BLaER1 treated with 17β-estradiol and CSF1 and Interleukin-3, amounts not matched to agents 10 nM and 100 nM (cell line): ENCODE measurements around the gene RAB35.

Experiments used
- H3K27ac ChIP-seq, 11 experiments: shearing (Covaris generic); formaldehyde crosslinking; 2 replicates each; pipeline ENCODE4 v1.8.1; 2022
- H3K27me3 ChIP-seq, 11 experiments: shearing (Covaris generic); formaldehyde crosslinking; 2 replicates each; pipeline ENCODE4 v1.8.1; 2022
- H3K36me3 ChIP-seq, 11 experiments: shearing (Covaris generic); formaldehyde crosslinking; 2 replicates each; pipeline ENCODE4 v1.8.1; 2022
- H3K4me1 ChIP-seq, 10 experiments: shearing (Covaris generic); formaldehyde crosslinking; 2 replicates each; pipeline ENCODE4 v1.8.1; 2022
- H3K4me2 ChIP-seq, 11 experiments: shearing (Covaris generic); formaldehyde crosslinking; 2 replicates each; pipeline ENCODE4 v1.8.1; 2022
- H3K4me3 ChIP-seq, 10 experiments: shearing (Covaris generic); formaldehyde crosslinking; 2 replicates each; pipeline ENCODE4 v1.8.1; 2022
- H3K9ac ChIP-seq, 11 experiments: shearing (Covaris generic); formaldehyde crosslinking; 2 replicates each; pipeline ENCODE4 v1.8.1; 2022
- H3K9me3 ChIP-seq, 11 experiments: shearing (Covaris generic); formaldehyde crosslinking; replicated peaks in 1 of 11; 2 replicates each; pipeline ENCODE4 v1.8.1; 2022
- H4K20me1 ChIP-seq, 11 experiments: shearing (Covaris generic); formaldehyde crosslinking; 2 replicates each; pipeline ENCODE4 v1.8.1; 2022
- Cebpa-rat ChIP-seq, 11 experiments: shearing (Covaris generic); IDR thresholded peaks; 2 replicates each; pipeline ENCODE4 v1.8.1; 2022

Gene RAB35

GRCh38 chr12:120090206-120090605 lies 26.3 kb downstream of the RAB35 start:
- Histone ChIP-seq H3K4me3 (no peak overlapping the region), H3K4me1 (peaks cover 10 to 32% (median 28%) of the 10 kb centered on the region in 10 experiments), H3K27me3 (no peaks in the 10 kb centered on the region), H4K20me1 (peaks cover 20 to 62% (median 34%) of the 10 kb centered on the region in 11 experiments; a peak in 21 of 22 replicates), H3K9ac (no peak overlapping the region), H3K36me3 (peaks cover 6 to 47% (median 33%) of the 10 kb centered on the region in 11 experiments; a peak in 21 of 22 replicates), H3K4me2 (no peak overlapping the region), H3K9me3 (no peaks in the 10 kb centered on the region), H3K27ac (no peak overlapping the region)
- no peak for TF ChIP-seq Cebpa-rat (IDR thresholded peaks at IDR 0.05)

GRCh38 chr12:120089796-120090195 lies 26.8 kb downstream of the RAB35 start:
- Histone ChIP-seq H3K27me3 (no peaks in the 10 kb centered on the region), H3K9me3 (no peaks in the 10 kb centered on the region), H3K36me3 (peaks cover 5 to 44% (median 29%) of the 10 kb centered on the region in 11 experiments; a peak in 21 of 22 replicates), H3K9ac (no peak overlapping the region), H3K4me3 (no peak overlapping the region), H3K4me2 (no peak overlapping the region), H4K20me1 (peaks cover 19 to 58% (median 32%) of the 10 kb centered on the region in 11 experiments; a peak in 20 of 22 replicates), H3K4me1 (peaks cover 10 to 31% (median 27%) of the 10 kb centered on the region in 10 experiments), H3K27ac (no peak overlapping the region)
- no peak for TF ChIP-seq Cebpa-rat (IDR thresholded peaks at IDR 0.05)

- Histone ChIP-seq H3K27me3 (no peaks in the 10 kb centered on the region), H3K4me3 (no peak overlapping the region), H3K9me3 (no peaks in the 10 kb centered on the region), H3K4me1 (peaks cover 10 to 24% (median 20%) of the 10 kb centered on the region in 10 experiments), H3K27ac (no peak overlapping the region), H3K4me2 (no peak overlapping the region), H3K9ac (no peak overlapping the region), H4K20me1 (peaks cover 13 to 51% (median 26%) of the 10 kb centered on the region in 11 experiments; a peak in 20 of 22 replicates), H3K36me3 (peaks cover 5 to 39% (median 23%) of the 10 kb centered on the region in 11 experiments; a peak in 18 of 22 replicates)
- no peak for TF ChIP-seq Cebpa-rat (IDR thresholded peaks at IDR 0.05)
Observed at GRCh38 chr12:120089105-120089504, 27.4 kb downstream of the RAB35 start.

GRCh38 chr12:120086801-120087621 lies 29.5 kb downstream of the RAB35 start:
- Histone ChIP-seq H3K27me3 (no peaks in the 10 kb centered on the region), H3K9ac (peak overlapping the region in 10 of 11 experiments; percentile 5 to 79 (median 68); a peak in 18 of 22 replicates), H3K4me2 (peak overlapping the region; percentile 72 to 91 (median 88)), H3K4me1 (peaks cover 10 to 18% (median 14%) of the 10 kb centered on the region in 10 experiments), H3K36me3 (peaks cover 0 to 18% (median 7%) of the 10 kb centered on the region in 11 experiments; a peak in 11 of 22 replicates), H3K9me3 (no peaks in the 10 kb centered on the region), H3K4me3 (peak overlapping the region; percentile 47 to 71 (median 58)), H3K27ac (peak overlapping the region in 9 of 11 experiments; percentile 44 to 78 (median 55); a peak in 16 of 22 replicates), H4K20me1 (peaks cover 0 to 30% (median 5%) of the 10 kb centered on the region in 11 experiments; a peak in 11 of 22 replicates)
- no peak for TF ChIP-seq Cebpa-rat (IDR thresholded peaks at IDR 0.05)

DNA sequence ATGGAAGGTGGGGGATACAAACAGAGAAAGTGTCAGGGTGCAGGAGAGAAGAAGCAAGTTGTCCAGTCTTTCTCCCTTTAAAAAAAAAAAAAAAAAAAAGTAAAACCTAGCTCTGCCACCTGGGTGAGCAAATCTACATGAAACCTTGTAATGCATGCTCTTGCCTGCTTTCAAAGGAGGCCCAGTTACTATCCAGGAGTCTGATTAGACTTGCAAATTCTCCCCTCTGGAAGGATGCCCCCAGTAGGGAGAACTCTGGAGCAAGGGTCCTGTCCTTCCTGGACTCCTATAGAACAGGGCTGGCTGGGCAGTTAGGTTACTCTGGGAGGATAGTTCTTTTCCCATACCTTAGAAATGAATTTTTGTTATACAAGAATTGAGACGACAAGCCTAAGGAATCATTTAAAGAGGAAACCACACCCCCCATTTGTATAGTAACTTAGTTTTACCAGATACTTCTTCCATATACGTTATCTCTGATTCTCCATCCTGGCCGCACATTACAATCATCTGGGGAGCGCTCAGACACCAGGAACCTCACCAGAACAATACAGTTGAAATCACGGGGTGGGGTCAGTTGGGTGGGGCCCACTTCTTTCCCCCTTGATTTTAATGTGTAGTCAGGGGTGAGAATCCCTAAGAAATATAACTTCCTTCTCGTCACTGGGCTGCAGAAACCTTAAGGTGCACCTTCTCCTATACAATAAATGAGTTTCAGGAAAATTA lies 30.5 kb downstream of the RAB35 start:
- H3K36me3 ChIP-seq = peaks cover 0 to 12% (median 0%) of the 10 kb centered on the region in 11 experiments; a peak in 3 of 22 replicates
- peak overlapping the region in 1 of 10 experiments; percentile 39; a peak in 2 of 20 replicates for H3K4me3 ChIP-seq
- peaks cover 10 to 18% (median 14%) of the 10 kb centered on the region in 10 experiments for H3K4me1 ChIP-seq
- H3K27me3 ChIP-seq = no peaks in the 10 kb centered on the region
- peak overlapping the region; percentile 56 to 90 (median 83); a peak in 21 of 22 replicates for H3K4me2 ChIP-seq
- no peaks in the 10 kb centered on the region for H3K9me3 ChIP-seq
- H4K20me1 ChIP-seq = peaks cover 0 to 21% (median 0%) of the 10 kb centered on the region in 11 experiments; a peak in 9 of 22 replicates
- no peak for TF ChIP-seq Cebpa-rat (IDR thresholded peaks at IDR 0.05)
- peak overlapping the region in 7 of 11 experiments; percentile 48 to 79 (median 72); a peak in 8 of 22 replicates for H3K9ac ChIP-seq
- peak overlapping the region in 8 of 11 experiments; percentile 44 to 78 (median 60); a peak in 12 of 22 replicates for H3K27ac ChIP-seq

- Histone ChIP-seq H3K4me3 (no peak overlapping the region), H3K4me1 (peaks cover 30 to 46% (median 45%) of the 10 kb centered on the region in 10 experiments)
- TF ChIP-seq Cebpa-rat (IDR thresholded peaks at IDR 0.05) = no peak
Observed at GRCh38 chr12:120081641-120082040, 34.9 kb downstream of the RAB35 start.

GRCh38 chr12:120079411-120080400 lies 36.8 kb downstream of the RAB35 start:
- Histone ChIP-seq H3K36me3 (no peaks in the 10 kb centered on the region), H3K9me3 (no peaks in the 10 kb centered on the region), H3K4me1 (peaks cover 39 to 59% (median 55%) of the 10 kb centered on the region in 10 experiments), H3K27me3 (no peaks in the 10 kb centered on the region), H3K9ac (peak overlapping the region in 4 of 11 experiments; percentile 36 to 60 (median 43); a peak in 8 of 22 replicates), H4K20me1 (peaks cover 0 to 8% (median 0%) of the 10 kb centered on the region in 11 experiments; a peak in 2 of 22 replicates), H3K4me3 (no peak overlapping the region; a peak in 1 of 20 replicates), H3K27ac (peak overlapping the region in 8 of 11 experiments; percentile 7 to 73 (median 46); a peak in 15 of 22 replicates), H3K4me2 (peak overlapping the region; percentile 51 to 86 (median 79))
- no peak for TF ChIP-seq Cebpa-rat (IDR thresholded peaks at IDR 0.05)

More at GRCh38 chr12:120081641-120082040, 34.9 kb downstream of the RAB35 start:
- Histone ChIP-seq H3K27ac (no peak overlapping the region), H3K9me3 (no peaks in the 10 kb centered on the region), H4K20me1 (peaks cover 0 to 8% (median 0%) of the 10 kb centered on the region in 11 experiments; a peak in 2 of 22 replicates), H3K27me3 (no peaks in the 10 kb centered on the region), H3K36me3 (no peaks in the 10 kb centered on the region), H3K9ac (no peak overlapping the region), H3K4me2 (no peak overlapping the region)
